ENCODE measurements around the gene RHBG. TPM values are rescaled to one million over a fixed set of nuclear protein-coding genes. Genes with fewer than 3 reads are reported as not detected.

RHBG gene
- total and polyA plus RNA-seq, 2 of the 4 experiments (the other 2 are of a cell fraction): not detected

GRCh38 chr1:156425943-156426342, 56.9 kb downstream of the RHBG start:
- Histone ChIP-seq H3K4me3 (ENCODE audit: insufficient read depth, low read depth, low read length) (no peak overlapping the region), H4K8ac (ENCODE audit: low read depth in 2 of 2, low read length in 2 of 2) (no peak overlapping the region), H3K14ac (replicated peaks; ENCODE audit: low read depth, low read length) (no peak overlapping the region), H2BK20ac (ENCODE audit: low read depth, low read length) (no peak overlapping the region), H2AK9ac (replicated peaks; ENCODE audit: low read depth, low read length, poor library complexity) (no peak overlapping the region), H3K36me3 (ENCODE audit: control insufficient read depth, insufficient read depth, low read length) (no peaks in the 10 kb centered on the region), H2AK5ac (ENCODE audit: low read depth, low read length) (no peak overlapping the region), H3K79me1 (ENCODE audit: low read depth in 1 of 2, low read length in 2 of 2) (no peaks in the 10 kb centered on the region), H2BK120ac (ENCODE audit: low read depth, low read length) (no peak overlapping the region), H3K9me1 (ENCODE audit: insufficient read depth, low read length) (no peaks in the 10 kb centered on the region), H2AFZ (replicated peaks; ENCODE audit: low read length, poor library complexity) (no peak overlapping the region), H4K91ac (ENCODE audit: insufficient read depth, low read depth, low read length) (no peak overlapping the region), H3K9me3 (ENCODE audit: control insufficient read depth, insufficient read depth, low read length) (peaks cover 6% of the 10 kb centered on the region), H3K4me1 (ENCODE audit: control insufficient read depth, insufficient read depth, low read length) (no peaks in the 10 kb centered on the region), H4K5ac (ENCODE audit: low read depth, low read length) (no peak overlapping the region), H2BK5ac (ENCODE audit: low read depth, low read length, poor library complexity, severe bottlenecking) (no peak overlapping the region), H3K23ac (ENCODE audit: low read depth, low read length) (no peak overlapping the region), H3K4ac (ENCODE audit: low read depth, low read length) (no peak overlapping the region), H3K27ac (ENCODE audit: insufficient read depth, low read length) (no peak overlapping the region), H3K27me3 (ENCODE audit: control insufficient read depth, insufficient read depth, low read length) (peaks cover 91% of the 10 kb centered on the region), H3K9ac (ENCODE audit: low read depth, low read length) (no peak overlapping the region), H4K20me1 (ENCODE audit: insufficient read depth, low read length) (no peaks in the 10 kb centered on the region), H2BK15ac (ENCODE audit: low read depth, low read length) (no peak overlapping the region), H3K4me2 (ENCODE audit: low read depth, low read length) (no peak overlapping the region), H3K18ac (ENCODE audit: low read depth, low read length) (no peak overlapping the region), H3K56ac (ENCODE audit: extremely low read depth, insufficient read depth, low read length) (no peak overlapping the region)
- dilution Hi-C loops (cut with HindIII; ENCODE audit: low sequenced_read_pairs, unreplicated experiment): no loop called here
- intact Hi-C loops (cut with micrococcal nuclease): no loop called here
- WGBS, 2 experiments (ENCODE audit: extremely low coverage in 2 of 2, insufficient read length in 1 of 2): no CpG with 5 or more reads among the region's 7 CpGs
- in situ Hi-C loops (cut with MboI; ENCODE audit: low sequenced_read_pairs): no loop called here
- ChIA-PET CTCF (no interaction called here), POLR2A (ENCODE audit: unreplicated experiment) (no interaction called here)
- no TSS peak for BruUV-seq (replicated peaks)
- DNase-seq (no peak), ATAC-seq (ENCODE audit: low read depth) (no peak)
- no peak for TF ChIP-seq BHLHE40 (IDR thresholded peaks at IDR 0.05; ENCODE audit: low read depth, low read length)
- no peak for TF ChIP-seq SMC3 (IDR thresholded peaks at IDR 0.05; ENCODE audit: low read depth, low read length)
- TF ChIP-seq, protein P1, sequence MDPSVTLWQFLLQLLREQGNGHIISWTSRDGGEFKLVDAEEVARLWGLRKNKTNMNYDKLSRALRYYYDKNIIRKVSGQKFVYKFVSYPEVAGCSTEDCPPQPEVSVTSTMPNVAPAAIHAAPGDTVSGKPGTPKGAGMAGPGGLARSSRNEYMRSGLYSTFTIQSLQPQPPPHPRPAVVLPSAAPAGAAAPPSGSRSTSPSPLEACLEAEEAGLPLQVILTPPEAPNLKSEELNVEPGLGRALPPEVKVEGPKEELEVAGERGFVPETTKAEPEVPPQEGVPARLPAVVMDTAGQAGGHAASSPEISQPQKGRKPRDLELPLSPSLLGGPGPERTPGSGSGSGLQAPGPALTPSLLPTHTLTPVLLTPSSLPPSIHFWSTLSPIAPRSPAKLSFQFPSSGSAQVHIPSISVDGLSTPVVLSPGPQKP (IDR thresholded peaks at IDR 0.05; ENCODE audit: borderline replicate concordance, low read depth, low read length): no peak
- TF ChIP-seq MAZ (IDR thresholded peaks at IDR 0.05; ENCODE audit: borderline replicate concordance, low read depth, low read length): no peak
- no peak for TF ChIP-seq MAFK (IDR thresholded peaks at IDR 0.05; ENCODE audit: low read depth, low read length)
- TF ChIP-seq RCOR1 (IDR thresholded peaks at IDR 0.05; ENCODE audit: insufficient replicate concordance, low read length): no peak
- TF ChIP-seq FOS (IDR thresholded peaks at IDR 0.05; ENCODE audit: low read depth, low read length): no peak
- no peak for TF ChIP-seq USF2 (IDR thresholded peaks at IDR 0.05; ENCODE audit: low read depth, low read length)
- TF ChIP-seq CHD1 (IDR thresholded peaks at IDR 0.05; ENCODE audit: low read depth, low read length): no peak
- TF ChIP-seq RAD21 (IDR thresholded peaks at IDR 0.05; ENCODE audit: low read length): no peak
- no peak for TF ChIP-seq RFX5 (IDR thresholded peaks at IDR 0.05; ENCODE audit: low read depth, low read length)
- TF ChIP-seq CEBPB (IDR thresholded peaks at IDR 0.05; ENCODE audit: low read depth, low read length): no peak
- TF ChIP-seq, protein P2, sequence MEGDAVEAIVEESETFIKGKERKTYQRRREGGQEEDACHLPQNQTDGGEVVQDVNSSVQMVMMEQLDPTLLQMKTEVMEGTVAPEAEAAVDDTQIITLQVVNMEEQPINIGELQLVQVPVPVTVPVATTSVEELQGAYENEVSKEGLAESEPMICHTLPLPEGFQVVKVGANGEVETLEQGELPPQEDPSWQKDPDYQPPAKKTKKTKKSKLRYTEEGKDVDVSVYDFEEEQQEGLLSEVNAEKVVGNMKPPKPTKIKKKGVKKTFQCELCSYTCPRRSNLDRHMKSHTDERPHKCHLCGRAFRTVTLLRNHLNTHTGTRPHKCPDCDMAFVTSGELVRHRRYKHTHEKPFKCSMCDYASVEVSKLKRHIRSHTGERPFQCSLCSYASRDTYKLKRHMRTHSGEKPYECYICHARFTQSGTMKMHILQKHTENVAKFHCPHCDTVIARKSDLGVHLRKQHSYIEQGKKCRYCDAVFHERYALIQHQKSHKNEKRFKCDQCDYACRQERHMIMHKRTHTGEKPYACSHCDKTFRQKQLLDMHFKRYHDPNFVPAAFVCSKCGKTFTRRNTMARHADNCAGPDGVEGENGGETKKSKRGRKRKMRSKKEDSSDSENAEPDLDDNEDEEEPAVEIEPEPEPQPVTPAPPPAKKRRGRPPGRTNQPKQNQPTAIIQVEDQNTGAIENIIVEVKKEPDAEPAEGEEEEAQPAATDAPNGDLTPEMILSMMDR (conservative IDR thresholded peaks at IDR 0.05; ENCODE audit: low read depth, low read length): no peak
- no peak for TF ChIP-seq MXI1 (IDR thresholded peaks at IDR 0.05; ENCODE audit: borderline replicate concordance, low read depth, low read length)
- TF ChIP-seq POLR2A (IDR thresholded peaks at IDR 0.05; ENCODE audit: low read depth, low read length): no peak
- no peak for TF ChIP-seq NFE2L2 (IDR thresholded peaks at IDR 0.05; ENCODE audit: low read depth, low read length)

All from IMR-90 (cell line).